ENCODE results near the gene ADGRG2. TPM values are rescaled to one million over a fixed set of nuclear protein-coding genes. Genes with fewer than 3 reads are reported as not detected.

Gene ADGRG2
- total RNA-seq, 1 donor from 2014 or later: not detected

DNA sequence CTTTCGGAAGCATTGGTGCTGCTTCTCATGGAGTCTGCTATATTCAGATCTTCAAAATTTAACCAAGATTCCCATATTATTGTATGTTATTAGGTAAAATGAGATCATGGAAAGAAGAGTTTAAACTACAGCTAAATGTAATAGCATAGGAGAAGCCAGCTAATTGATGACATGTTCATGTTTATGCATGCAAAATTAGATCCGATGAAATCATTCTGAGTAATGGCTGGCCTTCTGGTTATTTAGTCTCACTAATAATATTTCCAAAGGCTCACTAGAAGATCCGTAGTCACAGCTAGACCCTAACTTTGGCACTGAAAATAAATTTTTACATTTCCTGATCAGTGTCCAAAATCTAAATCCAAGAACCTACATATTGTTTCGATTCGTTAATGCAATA, 118.5 kb downstream of the ADGRG2 start:
- intact Hi-C loops (cut with micrococcal nuclease): no loop called here

DNA sequence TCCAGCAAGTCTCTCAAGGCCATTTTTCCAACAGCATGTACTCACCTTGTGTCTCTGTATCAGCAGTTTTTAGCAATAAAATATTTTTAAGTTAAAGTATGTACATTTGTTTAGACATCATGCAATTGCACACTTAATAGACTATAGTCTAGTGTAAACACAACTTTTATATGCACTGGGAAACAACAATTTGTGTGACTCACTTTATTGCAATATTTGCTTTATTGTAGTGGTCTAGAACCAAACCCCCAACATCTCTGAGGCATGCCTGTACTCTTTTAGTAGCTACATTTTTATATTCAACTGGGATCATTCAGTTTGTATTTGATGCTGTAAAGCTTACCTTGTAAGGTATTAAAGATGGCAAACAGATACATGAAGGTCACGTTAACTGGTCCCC, 123.6 kb downstream of the ADGRG2 start:
- intact Hi-C loops (cut with micrococcal nuclease): no loop called here

DNA sequence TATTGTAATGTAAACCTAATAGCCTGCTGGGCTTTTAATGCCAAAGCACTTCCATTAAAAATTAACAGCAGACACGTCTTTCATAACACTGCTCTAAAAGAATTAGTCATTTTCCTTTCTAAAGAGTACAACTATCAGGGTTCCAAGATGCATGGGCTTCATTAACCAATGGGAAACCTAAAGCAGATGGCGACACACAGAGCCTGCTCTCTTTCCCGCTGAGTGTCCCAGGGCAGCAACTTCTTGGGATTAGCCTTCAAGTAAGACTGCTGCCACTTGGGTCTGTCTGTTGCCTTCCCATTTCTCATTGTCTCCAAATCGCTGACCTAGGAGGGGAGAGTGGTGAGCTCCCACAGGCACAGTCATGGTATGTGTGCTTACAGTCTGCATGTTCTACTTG, 124.4 kb downstream of the ADGRG2 start:
- intact Hi-C loops (cut with micrococcal nuclease): no loop called here

DNA sequence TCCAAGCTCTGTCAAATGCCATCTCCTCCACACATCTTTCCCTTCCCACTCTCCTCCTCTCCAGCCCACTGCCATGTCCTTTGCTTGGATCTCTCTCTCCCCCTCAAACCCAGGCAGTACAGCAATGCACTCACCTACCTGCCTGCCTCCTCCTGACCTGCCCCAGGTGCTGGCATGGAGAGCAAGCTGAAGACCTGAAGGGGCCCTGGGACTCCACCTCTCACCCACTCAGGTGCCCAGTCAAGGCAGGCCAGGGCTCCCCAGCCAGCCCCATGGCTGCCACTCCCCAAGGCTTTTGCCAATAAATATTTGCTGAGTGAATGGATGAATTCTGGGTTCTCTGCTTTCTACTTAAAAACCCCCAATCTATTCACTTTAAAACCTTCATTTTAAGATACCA, 125.7 kb downstream of the ADGRG2 start:
- intact Hi-C loops (cut with micrococcal nuclease): no loop called here

DNA sequence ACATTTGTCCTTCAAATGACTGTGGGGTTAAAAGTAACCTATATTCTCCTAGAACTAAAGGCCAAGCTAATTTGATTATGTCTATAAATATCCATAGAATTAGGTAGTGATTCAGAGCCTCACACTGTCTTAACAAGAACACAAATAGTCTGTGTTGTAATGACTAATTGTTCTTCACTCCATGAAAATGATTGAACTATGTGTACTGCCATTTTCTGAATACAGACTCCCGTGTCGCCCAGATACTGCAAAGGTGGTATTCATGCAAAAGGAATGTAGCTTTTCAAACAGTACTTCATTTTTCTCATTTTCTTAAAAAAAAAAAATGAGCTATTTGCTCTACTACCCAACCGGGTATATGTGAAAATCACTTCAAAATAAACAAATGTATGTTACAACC, 127.0 kb downstream of the ADGRG2 start:
- intact Hi-C loops (cut with micrococcal nuclease): no loop called here

DNA sequence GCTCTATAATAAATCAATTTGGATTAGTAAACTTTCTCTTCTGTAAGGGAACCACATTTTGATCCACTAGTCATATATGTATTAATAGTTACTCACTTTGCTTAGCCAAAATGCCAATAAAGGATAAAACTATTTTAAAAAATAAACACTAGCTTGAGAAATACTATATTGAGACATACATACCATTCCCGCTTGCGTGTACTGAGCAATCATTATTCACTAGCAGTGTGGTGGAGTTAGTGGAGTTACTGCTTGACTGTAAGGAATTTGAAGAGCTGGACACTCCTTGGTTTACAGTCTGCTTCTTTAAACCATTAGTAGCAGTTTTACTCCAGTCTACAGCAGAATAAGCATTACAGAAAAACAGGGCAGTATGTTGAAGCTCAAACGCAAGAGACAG, 127.6 kb downstream of the ADGRG2 start:
- intact Hi-C loops (cut with micrococcal nuclease): no loop called here

DNA sequence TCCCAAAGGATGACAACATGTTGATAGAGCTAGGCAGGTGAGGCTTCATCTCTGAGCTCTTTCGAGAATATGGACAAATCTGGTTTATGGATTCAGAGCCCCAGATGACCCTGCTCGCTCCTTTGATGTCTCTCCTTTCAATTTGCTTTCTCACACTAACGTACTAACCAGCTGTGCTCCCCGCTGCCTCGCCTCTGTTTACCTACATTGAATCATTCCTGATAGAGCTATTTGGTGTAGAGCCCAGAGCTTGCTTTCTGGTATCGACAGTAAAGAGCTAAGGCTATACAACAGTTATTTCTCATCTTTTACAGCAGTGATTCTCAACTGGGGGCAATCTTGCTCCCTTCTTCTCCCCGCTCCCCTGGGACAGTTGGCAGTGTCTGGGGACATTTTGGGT, 129.4 kb downstream of the ADGRG2 start:
- intact Hi-C loops (cut with micrococcal nuclease): no loop called here

DNA sequence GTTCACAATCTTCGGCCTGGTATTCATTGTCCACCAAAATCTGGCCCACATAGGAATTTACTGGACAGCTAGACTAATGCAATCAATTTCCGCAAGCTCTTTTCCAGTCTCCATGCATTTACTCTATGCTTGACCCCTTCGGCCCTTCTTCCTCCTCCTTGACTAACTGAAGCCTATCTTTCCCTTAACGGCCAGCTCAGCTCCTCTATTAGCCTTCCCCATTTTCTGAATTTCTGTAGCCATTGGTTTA, 137.2 kb downstream of the ADGRG2 start:
- intact Hi-C loops (cut with micrococcal nuclease): loop anchor here (1.0 to 2.0 kb wide), 2 partner anchors 350 to 358 kb away; partner anchors contain the start of gene PDHA1

DNA sequence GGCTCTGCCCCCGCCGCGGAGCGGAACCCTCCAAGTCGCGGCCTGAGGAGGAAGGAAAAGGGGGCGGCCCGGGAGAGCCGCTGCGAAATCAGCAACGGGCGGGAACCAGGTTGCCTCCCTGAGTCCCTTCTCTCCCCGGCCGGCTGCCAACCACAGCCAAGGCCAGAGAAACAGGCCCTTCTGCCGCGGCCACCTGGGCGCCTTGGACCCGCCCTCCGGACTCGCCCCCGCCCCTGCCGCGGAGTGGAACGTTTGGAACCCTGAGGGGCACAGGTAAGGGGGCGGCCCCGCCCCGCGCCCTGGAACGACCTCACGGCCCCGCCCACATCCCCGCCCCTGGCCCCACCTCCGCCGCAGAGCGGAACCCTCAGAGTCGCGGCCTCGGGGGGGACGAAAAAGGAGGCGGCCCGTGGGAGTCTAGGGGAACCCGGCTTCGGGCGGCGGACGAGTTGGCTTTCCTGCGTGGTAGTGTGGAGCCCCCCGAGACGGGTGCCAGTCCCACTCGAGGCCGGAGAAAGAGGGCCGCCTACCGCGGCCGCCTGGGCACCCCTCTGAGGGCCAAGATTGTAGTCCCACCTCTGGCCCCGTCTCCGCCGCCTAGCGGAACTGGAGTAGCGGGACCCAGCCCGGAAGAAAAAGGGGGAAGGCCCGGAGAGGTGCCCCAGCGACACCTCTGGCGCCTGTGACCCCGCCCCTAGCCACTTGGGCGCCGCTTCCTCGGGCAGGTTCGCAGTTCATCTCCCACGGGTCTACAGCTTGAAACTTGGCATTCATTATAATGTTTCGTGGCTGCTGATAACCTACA, 137.7 kb downstream of the ADGRG2 start:
- intact Hi-C loops (cut with micrococcal nuclease): loop anchor here (1.0 to 5.0 kb wide), 7 partner anchors 97 to 1247 kb away; partner anchors contain the start of genes BCLAF3, CDKL5, PDHA1 and SCML1

DNA sequence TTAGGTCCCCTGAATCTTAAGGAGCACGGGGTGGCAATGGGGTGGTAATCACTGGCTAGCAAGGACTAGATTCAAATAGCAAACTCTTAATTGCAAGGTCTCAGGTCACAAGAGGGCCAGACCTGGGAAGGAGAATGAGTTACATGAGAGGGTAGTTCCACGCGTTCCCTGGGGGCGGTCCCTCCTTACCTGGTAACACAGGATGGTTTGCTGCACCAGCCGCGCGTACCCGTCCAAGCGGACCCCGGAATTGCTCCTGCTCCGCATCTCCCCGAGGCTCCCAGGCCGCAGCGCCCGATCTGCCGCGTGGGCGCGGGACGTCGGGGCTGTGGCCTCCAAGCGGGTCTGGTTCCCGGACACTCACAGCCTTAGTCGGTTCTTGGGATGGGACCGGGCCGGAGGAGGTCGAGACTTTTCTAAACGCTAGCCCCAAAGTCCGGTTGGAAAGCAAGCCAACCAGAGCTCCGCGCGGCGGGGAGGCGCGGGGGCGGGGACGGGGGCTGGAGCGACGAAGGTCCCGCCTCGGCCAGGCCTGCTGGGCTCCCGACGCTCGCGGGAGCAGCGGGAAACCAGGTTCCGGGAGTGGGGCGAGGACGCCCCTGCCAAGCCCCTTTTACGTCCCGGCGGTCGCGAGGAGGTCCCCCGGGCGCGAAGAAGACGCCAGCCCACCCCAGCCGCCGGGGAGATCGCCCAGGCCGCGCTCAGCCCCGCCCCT, 138.4 kb downstream of the ADGRG2 start, which contains the start of gene PHKA2:
Gene PHKA2 (minus strand): TSS at position 449 of the 715 bp plus-strand sequence. CDS start 182 bp downstream, at position 267.
- intact Hi-C loops (cut with micrococcal nuclease): loop anchor here (1.0 to 5.0 kb wide), 6 partner anchors 97 to 1247 kb away; partner anchors contain the start of genes BCLAF3, CDKL5 and SCML1

DNA sequence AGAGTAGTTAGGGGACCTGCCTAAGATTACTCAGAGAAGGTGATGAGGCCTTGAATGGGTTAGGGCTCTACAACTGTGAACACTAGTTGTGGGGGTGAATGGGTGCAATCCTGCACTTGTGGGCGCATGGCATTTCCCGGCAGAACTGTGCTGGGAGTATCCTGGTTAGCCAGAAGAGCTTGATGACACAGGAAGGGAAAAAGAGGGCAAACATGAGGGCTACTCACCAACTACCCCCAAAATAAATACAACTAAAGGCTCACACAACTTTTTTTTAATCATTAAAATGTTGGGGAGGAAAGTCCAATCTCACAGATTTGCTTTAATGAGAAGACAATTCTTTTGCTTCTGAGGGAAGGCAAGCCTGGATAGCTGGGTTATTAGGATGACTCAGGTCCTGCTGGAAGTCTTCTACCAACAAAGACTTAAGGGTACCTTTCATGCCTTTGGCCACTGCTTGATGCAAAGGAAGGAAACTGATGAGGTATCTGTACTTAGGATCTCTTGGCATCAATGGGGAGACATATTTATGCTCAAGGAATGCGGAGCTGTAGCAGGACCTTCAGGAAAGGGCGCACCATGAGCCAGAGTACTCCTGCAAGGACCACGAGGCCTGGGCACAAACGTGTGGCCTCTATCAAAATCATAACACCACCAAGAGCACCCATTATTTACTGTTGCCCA, 141.0 kb downstream of the ADGRG2 start:
- intact Hi-C loops (cut with micrococcal nuclease): loop anchor here (5.0 kb wide), 3 partner anchors 94 to 1244 kb away; partner anchors contain the start of genes BCLAF3 and SCML1

DNA sequence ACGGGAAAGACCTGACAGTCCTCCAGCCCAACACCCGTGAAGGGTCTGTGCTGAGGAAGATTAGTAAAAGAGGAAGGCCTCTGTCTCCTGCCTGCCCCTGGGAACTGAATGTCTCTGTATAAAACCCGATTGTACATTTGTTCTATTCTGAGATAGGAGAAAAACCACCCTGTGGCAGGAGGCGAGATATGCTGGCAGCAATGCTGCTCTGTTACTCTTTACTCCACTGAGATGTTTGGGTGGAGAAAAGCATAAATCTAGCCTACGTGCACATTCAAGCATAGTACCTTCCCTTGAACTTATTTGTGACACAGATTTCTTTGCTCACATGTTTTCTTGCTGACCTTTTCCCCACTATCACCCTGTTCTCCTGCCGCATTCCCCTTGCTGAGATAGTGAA, 142.0 kb downstream of the ADGRG2 start:
- intact Hi-C loops (cut with micrococcal nuclease): loop anchor here (5.0 kb wide), 3 partner anchors 93 to 1243 kb away; partner anchors contain the start of genes BCLAF3 and SCML1

DNA sequence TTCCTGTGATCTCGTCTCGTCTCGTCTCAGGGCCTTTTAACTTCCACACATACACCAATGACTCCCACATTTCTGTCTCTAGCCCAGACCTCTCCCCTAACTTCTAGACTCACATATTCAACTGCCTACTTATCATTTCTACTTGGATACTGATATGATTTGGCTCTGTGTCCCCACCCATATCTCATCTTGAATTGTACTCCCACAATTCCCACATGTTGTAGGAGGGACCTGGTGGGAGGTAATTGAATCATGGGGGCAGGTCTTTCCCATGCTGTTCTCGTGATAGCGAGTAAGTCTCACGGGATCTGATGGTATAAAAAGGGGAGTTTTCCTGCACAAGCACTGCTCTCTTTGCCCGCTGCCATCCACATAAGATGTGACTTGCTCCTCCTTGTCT, 147.3 kb downstream of the ADGRG2 start:
- intact Hi-C loops (cut with micrococcal nuclease): no loop called here

DNA sequence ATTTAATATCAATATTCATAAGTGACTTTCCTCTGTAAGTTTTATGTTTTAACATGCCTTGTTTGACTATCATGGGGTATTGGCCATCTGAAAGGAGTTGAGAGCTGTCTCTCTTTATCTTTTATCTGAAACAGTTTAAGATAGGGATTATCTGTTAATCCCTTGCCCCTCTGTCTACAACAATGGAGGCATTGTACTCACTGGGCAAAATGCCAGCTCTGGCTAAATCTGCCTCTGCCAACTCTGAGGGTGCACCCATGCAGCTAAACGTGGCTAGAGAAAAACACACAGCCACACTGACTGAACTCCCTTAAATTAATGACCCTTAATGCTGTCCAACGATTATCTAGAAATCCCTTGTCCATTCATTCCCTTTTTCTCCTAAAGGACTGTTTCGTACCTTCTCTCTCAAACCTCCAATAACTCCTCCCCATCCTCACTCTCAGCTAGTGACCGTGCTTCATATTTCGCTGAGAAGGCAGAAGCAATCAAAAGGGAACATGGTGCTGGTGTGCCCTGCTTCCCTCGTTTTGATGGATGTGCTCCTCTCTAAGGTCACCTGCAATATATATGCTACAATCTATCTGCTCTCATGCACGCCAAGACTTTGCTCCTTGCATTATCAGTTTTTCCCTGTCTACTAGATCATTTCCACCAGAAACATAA, 148.6 kb downstream of the ADGRG2 start:
- intact Hi-C loops (cut with micrococcal nuclease): no loop called here

DNA sequence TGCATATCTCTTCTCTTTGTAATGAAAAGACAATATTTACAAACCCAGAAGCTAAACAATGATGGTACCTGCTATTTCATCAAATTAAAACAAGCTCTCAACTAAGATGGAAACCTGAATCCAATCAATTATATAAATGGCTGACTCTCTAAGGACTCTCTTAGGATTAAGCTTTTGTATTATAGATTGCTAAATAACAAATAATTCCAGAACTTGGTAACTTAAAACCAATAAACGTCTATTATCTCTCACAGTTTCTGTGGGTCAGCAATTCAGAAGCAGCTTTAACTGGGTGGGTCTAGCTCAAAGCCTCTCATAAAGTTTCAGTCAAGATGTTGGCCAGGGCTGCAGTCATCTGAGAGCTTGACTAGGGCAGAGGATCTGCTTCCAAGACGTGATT, 150.8 kb downstream of the ADGRG2 start:
- intact Hi-C loops (cut with micrococcal nuclease): no loop called here

DNA sequence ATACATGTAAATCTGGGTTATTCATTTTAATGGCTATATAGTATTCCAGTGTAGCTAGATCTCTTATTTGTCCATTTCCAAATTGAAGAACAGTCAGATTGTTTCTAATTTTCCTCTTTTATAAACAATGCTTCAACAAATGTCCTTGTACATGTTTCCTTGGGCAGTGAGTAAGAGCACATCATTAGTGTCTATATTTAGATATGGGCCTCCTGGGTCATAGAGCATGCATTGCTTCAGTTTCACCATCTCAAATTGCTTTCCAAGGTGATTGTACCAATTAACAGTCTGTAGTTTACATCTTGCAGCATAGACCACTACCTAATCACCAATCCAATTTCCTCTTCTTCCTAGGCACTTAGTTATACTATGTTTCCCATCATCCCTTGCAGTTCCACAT, 151.8 kb downstream of the ADGRG2 start:
- intact Hi-C loops (cut with micrococcal nuclease): no loop called here

DNA sequence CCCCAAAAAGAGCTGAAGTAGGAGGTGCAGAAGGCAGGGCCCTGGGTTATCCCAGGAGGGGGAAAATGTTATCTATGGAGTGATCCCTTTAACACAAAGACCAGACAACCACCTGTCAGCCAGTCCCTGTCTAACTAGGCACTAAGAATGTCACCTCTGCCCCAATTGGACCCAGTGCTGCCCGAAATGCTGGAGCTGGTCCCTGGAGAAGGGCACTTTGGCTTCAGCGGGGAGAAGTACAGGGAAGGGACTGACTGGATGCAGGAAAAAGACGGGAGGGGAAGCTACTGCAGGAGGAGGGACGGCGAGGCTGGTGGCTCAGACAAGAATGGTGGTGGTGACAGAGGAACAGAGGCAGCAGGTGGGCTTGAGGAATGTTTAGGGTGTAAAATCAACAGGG, 155.6 kb downstream of the ADGRG2 start:
- intact Hi-C loops (cut with micrococcal nuclease): no loop called here

DNA sequence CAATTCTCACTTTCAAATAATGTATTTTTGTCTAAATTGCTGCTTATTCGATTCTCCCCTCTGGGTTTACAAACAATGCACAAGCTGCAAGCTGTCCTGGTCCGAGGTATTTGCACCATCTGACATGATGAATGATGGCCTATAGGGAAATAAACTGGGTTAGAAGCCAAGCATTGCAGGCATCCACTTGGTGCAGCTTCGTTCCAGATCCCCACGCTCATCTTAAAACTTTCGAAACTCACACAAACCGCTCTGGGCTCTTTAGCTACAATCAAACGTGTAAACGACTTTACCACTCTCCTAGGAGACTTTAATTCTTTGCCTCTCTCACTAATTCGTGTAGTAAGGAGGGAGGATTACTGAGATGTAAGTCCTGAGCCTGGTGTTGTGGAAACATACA, 157.4 kb downstream of the ADGRG2 start:
- intact Hi-C loops (cut with micrococcal nuclease): no loop called here

DNA sequence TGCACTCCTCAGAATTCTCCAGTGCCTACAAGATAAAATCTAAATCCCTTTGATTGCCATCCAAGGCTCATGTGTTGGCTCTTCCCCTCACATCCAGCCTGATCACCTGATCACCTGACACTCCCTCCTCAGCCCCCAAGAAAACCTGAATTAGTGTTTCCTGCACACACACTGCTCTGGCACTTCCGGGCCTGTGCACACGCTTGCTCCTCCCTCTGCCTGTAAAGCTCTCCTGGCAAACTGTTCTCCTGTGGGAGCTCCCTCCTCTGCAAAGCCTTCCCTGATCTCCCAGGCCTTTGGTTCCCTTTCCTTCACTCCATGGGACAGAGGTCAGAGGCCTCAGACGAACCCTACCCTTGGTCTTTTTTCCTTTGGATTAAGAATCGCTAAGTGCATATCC, 158.2 kb downstream of the ADGRG2 start:
- intact Hi-C loops (cut with micrococcal nuclease): no loop called here

DNA sequence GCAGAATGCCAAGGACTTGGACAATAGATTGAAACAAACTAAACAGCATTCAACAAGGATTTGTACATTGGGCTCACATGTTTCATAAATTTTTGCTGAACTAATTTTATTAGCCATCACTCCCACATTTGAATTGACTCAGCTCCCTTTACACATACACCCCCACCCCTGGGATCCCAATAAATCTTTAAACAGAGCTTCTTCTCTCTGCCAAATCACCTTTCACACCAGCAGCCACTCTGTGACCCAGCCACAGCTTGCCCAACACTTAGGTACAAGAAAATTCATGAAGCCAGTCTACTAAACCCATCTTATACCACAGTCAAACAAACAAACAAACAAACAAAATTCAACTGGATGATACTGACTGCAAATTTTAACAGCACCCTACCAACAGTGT, 159.9 kb downstream of the ADGRG2 start:
- intact Hi-C loops (cut with micrococcal nuclease): no loop called here

DNA sequence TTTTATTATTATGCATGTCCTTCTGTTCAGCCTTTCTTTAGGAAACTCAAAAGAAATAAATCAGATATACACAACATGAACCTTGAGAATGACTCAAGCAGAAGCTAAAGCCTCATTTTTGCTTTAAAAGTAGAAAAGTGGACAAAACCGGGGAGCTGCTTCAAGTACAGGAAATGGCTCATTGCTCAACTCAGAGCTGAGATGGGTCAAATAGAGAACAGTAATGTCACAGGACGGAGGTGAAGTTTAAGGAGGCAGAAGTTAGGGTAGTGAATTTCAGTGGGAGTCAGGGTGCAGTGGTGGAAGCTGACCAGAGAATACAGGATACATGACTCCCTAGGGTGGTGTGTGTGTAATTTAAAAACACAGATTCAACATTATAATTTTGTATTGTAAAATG, 160.6 kb downstream of the ADGRG2 start:
- intact Hi-C loops (cut with micrococcal nuclease): no loop called here
